Neural cell (in vitro differentiated cells): ENCODE measurements around the gene TMEM147.

Experiments used
- CTCF ChIP-seq: fragments of 450-650 bp; IDR thresholded peaks from 2 replicates; pipeline ENCODE4 v1.5.1; 2014; ENCODE audit warnings: antibody characterized with exemption, mild to moderate bottlenecking, moderate library complexity; ENCODE audit not compliant: poor library complexity, severe bottlenecking
- EP300 ChIP-seq: fragments of 450-650 bp; conservative IDR thresholded peaks from 2 replicates; pipeline ENCODE4 v1.6.1; 2014; ENCODE audit warnings: antibody characterized with exemption, mild to moderate bottlenecking, moderate library complexity; ENCODE audit not compliant: poor library complexity, severe bottlenecking
- EZH2 ChIP-seq: fragments of 200-600, 300-800 bp; shearing (Covaris generic), sonication (generic); IDR thresholded peaks from 2 replicates; pipeline ENCODE4 v1.6.1; 2014; ENCODE audit warnings: antibody characterized with exemption, low read length, borderline replicate concordance, mild to moderate bottlenecking; ENCODE audit not compliant: insufficient read depth, poor library complexity, severe bottlenecking
- MXI1 ChIP-seq: fragments of 450-650 bp; conservative IDR thresholded peaks from 2 replicates; pipeline ENCODE4 v1.6.1; 2014; ENCODE audit warnings: antibody characterized with exemption, mild to moderate bottlenecking; ENCODE audit not compliant: poor library complexity, severe bottlenecking
- POLR2AphosphoS5 ChIP-seq: IDR thresholded peaks from 2 replicates; pipeline ENCODE4 v1.6.1; 2012
- RAD21 ChIP-seq: fragments of 450-650 bp; conservative IDR thresholded peaks from 2 replicates; pipeline ENCODE4 v1.6.1; 2014; ENCODE audit warnings: antibody characterized with exemption, mild to moderate bottlenecking, moderate library complexity
- TAF1 ChIP-seq: IDR thresholded peaks from 2 replicates; pipeline ENCODE4 v1.6.1; 2012; ENCODE audit warnings: low read depth

DNA sequence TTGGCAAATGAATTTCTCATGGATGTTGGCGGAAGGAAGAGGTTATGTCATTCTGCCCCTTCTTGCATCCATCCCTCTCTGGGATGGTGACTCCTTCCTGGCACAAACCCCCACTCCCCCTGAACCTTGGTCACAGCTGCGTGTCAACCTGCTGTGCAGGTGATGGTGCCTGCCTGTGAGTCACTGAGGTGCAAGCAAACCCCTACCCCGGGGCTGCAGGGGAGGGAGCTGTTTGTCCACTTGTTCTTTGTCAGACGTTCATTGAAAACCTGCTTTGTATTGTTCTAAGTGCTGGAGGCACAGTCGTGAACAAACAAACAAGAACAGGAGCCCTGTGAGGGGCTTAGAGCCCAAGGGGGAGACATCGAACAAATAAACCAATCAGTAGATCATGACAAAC, 14.1 kb upstream of the TMEM147 start:
- TF ChIP-seq POLR2AphosphoS5 (no peak), EZH2 (no peak), CTCF (no peak), TAF1 (no peak), EP300 (no peak), MXI1 (no peak), RAD21 (no peak)
